ENCODE results near the gene TSPAN3.

- TF ChIP-seq POLR2A (IDR thresholded peaks at IDR 0.05) = no peak
- no peak for TF ChIP-seq CTCF (IDR thresholded peaks at IDR 0.05)
Measured at GRCh38 chr15:76999996-77000395, 70.9 kb downstream of the TSPAN3 start.
